ENCODE data around the gene AKAP8.

Gene AKAP8

DNA sequence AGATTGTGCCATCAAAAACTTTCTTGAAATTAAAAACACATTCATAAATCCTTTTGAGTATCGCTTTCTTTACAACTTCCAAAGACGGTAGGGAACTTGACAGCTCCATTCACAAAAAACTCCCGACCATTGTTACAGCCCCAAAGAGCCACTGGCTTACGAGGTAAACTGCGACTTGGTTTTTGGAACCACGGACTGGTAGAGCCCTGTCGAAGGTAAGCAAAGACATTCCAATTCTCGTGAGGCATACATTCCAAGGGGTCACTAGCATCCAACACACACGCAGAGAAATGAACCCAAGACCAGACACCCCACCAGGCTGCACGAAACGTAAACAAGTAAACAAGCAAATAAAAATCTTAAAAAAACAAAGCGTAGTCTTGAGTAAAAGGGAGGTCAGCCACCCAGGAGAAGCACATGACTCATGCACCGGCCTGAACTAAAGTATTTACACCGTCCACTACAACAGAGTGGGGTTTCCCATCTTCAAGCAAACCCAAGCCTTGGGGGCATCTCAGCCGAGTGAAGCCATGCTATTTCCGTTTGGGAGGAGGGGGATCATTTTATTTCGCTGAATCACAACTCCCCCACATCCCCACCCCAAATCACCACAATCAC lies 48.7 kb downstream of the AKAP8 start:
- no peak for DNase-seq

DNA sequence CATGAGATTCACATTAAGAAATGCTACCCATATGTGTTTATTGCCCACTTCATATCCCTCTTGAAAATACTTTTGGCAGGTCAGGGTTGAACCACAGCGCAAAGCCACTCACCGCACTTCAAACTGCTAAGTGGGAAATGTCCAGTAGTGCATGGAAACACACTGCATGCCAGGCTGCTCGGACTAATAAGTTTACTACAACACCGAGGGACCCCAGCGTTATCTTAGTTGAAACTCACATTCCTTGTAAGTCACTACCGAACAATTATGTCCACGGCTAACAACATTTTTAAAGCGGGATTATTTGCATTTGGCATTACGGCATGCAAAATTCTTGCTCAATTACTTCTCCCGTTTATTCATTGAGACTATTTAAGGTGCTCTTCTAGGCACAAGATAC lies 51.3 kb downstream of the AKAP8 start:
- DNase-seq, result no peak

DNA sequence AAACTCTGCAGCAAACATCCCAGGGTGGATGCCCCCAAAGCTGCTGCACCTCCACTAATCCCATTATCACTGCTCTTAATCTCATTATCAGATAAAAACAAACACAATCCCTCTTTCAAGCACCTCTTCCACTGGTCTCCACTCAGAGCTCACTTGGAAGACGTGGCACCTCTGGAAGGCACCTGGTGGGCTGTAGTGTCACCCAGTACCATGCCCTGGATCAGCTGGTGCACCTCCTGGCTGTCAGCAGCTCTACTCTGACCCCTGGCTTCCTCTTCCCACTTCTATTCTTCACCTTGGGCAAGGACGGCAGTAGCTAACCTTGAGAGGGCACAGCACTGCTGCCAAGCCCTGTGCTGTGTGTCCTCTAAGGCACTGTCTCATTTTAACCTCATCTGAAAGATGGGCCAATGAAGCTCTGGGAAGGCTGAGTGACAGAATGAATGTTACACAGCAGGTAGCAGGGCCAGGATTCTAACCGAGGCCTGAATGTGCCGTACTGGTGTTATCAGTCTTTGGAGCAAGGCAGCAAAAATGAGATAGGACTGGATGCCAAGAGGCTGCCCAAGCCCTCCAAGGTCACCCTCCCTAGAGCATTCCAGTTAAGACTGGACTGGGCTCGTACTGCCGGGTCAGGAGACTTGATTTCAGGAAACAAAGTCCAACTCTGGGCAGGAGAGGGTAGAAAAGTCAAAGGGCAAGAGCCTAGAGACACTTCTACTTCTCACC lies 54.6 kb downstream of the AKAP8 start:
- no peak for DNase-seq

DNA sequence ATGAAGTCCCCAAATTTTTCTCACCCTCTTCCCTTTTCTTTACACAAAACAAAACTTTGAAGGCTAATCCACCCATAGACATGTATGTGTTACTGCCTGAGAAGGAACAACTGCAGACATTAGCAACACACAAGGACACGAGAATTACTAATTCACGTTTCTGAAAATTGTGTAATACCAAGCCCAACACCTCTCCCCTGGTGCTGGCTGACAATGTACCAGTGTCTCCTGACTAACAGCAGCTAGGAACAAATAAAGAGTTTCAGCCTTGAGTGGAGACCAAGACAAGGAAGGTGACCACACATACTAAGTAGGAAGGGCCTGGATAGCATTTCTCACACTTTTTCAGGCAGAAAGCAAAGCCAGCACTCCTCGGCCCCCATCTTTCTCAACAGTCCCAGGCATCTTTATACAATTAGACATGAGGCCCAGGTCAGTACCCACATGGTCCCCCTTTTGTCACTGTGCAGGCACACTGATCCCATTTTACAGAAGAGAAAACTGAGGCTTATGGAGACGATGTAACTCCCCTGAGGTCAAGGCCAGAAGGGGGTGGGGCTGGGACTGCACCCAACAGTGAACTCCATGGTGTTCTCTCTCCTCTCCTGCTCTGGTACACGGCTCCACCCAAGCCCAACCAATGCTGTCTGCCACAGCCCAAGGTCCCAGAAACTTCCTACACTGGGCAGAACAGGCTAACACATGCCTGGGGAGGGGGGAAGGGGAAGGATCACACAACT lies 55.9 kb downstream of the AKAP8 start:
- no peak for DNase-seq

DNA sequence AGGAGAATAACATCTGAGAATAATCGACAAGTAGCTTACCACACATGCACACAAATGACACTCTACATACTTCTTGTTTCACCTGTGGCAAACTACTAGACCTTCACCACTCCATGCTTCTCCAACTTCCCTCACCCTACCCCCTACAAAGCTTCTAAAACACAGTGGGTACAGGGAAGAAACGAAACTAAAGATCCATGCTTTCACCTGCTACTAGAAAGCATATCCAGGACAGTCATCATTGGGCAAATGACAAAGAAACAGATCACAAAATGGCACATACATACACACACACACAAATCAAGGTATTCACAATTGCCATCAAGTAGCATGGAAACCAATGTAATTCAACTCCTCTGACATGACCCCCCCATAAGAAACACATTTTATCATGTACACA lies 57.8 kb downstream of the AKAP8 start:
- no peak for DNase-seq

DNA sequence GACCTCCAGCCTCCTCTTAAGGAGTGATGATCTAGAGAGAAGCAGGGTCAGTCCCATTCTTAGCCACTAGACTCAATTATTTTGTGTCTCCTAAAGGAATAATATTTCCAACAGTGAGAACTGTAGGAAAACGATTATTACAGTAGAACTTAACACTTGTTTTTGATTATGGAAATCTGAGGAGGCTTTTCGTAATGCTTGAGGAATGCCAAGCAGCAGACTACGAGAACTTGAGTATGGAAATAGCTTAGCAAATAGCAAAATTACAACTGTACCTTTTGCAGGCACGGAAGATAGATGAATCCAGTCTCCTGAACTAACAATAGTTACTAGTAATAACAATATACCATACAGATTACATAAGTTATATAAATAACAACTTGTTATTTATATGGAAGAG lies 59.5 kb downstream of the AKAP8 start:
- DNase-seq, result no peak

DNA sequence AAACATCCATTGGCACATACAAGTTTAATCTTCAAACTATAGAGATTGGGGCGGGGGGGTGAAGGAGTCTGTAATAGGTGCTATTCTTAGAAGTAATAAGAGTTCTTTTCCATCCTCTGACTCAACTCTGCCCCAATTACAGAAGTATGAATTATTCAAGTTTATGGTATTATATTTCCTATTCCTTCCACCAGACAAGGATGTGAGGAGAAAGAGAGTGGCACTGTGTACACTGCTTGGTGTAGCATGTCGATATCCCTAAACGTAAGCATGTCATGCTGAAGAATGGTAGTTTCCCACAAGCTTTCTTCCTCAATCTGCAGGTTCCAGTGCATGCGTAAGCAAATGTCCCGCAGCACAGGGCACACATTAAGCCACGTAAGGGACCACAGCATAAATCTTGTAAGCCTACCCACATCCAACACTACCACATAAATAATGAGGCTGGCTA lies 61.3 kb downstream of the AKAP8 start:
- DNase-seq, result no peak

DNA sequence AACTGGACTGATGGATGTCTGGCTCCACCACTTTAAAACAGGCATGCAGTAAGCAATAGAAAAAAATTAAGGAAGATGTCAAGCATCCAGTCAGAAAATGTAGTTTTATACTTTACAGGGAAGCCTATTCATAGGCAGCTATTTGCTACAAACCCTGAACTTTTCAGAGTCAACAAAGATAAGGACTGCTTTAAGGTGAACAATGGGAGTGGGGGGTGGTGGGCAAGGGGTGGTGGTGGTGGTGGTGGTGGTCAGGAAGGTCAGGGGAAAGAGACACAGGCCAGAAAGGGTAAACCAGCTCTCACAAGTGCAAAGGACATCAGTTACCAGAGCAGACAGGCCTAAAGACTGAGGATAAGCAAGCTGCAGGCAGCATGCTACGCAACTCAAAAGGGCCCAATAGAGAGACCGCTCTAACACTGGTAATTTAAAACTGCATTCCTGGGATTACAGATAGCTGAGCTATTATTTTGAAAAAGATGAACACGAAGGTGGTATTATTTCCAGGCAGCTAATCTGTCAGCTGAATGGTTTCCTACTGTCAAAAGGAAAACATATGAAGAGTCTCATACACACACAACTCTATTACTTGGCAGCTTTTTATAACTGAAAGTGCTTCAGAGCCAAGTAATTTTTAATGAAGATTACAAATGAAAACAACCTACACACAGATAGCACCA lies 62.1 kb downstream of the AKAP8 start:
- DNase-seq, result no peak

DNA sequence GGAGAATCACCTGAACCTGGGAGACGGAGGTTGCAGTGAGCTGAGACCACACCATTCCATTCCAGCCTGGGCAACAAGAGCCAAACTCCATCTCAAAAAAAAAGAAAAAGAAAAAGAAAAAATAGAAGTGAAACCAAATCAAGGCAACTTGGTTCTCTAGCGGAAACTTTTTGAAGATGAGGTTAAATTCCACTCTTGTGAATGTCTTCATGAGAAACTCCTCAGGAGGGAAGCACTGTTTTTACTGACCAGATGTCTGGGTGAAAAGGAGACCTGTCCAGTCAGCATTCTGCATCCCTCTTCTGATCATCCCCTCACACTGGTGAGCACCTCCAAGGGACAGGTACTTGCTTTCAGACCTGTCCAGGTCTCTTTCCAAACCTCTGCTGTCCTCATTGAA lies 63.1 kb downstream of the AKAP8 start:
- DNase-seq, result no peak

DNA sequence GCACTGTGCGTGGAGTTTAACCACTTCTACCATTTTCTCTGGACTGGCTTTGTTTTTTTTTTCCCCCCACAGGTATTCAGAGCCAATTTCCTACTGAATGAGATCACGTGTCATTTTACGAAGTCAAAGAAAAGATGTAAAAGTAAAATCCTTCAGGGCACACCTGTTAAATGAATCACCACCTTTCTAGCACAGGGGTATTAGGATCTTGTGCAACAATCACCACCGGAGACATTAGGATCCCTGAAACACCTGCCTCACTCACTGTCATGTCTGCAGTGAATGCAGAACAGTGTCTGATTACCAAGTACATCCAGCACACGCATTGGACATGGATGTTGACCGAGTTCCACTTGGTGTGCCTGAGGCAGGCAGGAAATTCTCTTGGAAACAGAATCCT lies 64.5 kb downstream of the AKAP8 start:
- no peak for DNase-seq

DNA sequence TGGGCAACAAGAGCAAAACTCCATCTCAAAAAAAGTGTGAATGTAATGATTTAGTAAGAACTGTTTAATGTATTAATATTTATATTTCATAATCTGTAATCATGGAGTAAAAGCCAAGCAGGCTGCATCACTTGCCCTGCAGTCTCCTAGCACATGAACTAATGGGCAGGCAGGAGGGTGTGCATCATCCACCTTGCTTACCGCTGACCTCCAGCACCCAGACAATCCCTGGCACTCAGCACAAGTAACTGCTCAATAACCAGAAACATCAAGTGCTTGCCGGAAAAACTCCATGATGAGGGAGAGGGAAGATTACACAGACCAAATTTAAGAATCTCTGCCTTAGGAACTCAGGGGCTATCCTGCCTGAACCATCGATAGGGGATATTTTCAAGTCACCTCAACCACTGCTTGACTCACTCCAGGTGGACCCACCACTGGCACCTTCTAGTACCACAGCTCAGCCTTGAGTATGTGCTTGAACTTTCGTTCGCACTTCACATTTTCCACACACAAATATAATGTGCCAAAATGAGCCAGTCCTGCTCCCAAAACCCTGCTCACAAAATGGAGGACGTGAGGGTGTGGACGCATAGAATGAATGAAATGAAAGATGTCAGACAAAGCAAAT lies 65.8 kb downstream of the AKAP8 start:
- DNase-seq, result no peak

DNA sequence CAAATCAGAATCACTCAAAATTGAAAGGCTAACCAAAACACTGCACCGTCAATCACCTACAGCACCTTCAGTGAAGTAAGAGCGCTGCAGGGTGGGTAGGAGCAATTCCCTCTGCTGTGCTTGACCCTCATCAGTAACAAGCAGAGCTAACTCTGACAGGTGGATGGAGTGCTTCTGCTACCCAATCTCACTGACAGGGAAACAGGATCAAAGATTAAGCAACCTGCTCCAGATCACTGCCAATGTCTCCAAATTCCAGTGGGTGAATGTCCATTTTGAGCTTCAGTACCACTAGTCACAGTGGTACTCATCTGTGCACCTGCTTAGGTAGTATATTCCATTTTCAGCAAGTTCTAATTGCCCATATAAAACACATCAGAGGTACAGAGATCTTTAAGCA lies 72.4 kb downstream of the AKAP8 start:
- DNase-seq, result no peak

DNA sequence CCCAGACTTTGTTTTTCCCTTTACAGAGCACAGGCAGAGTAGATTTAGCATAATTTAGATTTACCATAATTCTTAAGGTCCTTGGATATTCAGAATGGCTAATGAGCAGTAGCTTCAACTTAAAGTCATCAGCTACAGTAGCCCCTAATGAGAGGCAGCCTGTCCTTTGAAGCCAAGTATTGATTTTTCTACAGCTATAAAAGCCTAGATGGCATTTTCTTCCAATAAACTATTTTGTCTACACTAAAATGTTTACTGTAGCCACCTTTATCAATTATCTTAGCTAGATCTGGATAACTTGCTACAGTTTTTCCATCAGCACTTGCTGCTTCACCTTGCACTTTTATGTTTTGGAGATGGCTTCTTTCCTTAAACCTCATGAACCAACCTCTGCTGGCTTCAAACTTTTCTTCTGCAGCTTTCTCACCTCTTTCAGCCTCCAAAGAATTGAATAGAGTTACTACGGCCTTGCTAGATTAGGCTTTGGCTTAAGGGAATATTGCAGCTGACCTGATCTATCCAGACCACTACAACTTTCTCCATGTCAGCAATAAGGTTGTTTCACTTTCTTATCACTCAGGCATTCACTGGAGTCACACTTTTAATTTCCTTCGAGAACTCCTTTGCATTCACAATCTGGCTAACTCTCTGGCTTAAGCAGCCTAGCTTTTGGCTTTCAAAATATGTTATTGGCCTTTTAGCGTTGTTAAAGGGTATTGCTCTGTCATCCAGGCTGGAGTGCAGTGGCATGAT lies 73.8 kb downstream of the AKAP8 start:
- no peak for DNase-seq

DNA sequence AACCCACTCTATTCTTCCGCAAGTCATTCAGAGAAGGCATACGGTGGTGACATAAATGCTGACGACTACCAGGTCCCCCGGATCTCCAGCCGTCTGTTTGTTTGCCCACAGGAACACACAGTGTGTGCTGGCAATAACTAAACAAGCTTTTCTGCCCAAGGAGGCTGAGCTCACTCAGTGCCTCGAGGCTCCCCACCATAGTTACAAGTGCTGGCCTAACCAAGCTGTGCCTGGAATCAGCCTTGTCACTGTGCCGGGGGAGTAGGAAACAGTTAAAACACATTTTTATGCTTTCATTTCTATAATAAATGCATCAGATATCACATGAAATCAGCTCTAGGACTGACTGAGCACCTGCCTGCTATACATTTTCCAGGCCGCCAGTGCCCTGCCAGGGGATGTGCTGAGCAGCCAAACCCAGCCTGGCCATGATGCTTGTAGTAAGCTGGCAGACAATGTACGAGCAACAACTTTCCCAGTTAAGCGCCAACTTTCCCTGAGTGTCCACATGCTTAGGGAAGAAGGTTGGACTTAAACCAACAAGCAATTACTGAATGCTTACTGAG lies 75.4 kb downstream of the AKAP8 start:
- DNase-seq, result no peak

Data from DMS 273 treated with DMSO at 0.1 percent for 48 hours (cell line).